NCI-H345 (cell line): ENCODE data around the gene TICAM1.
A peak's percentile ranks its signal among the peaks of the same experiment; 100 is the strongest.
"Not testable (repeated sequence)": the region's sequence is repeated elsewhere in the genome, so short reads cannot be mapped to it uniquely, and the experiment has no call there.

ENCODE experiments used
- DNase-seq: peaks from one replicate; lab custom pipeline; 2025; lab: John Stamatoyannopoulos, UW

The TICAM1 gene

DNA sequence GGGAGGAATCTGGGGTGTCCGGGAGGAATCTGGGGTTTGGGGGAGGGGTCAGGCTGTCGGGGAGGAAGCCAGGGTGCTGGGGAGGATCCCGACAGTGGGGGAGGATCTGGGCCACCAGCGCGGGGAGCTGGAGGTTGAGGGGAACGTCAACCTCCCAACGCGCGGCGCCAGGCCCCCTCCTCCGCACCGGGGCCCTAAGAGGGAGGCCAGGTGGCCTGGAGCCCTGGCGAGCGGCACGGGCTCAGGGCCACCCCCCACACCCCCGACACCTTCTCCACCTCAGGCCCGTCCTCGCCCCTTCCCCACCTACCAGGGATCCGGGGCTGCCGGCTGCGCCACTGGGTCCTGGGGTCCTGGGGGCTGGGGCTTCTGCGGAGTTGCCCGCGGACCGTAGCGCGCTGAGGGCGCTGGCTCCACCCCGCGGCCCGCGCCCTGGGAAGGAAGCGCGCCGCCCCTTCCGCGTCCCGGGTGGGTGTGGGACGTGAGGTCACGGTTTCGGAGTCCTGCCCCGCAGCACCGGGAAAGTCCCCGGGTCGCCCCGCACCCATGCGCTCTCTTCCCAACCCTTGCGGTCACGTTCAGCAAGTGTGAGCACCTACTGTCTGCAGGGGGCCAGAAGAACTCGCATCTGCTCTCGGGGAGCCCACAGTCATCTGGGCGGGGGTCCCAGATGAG is at the start of gene TICAM1:
Gene TICAM1, minus strand, starts transcription at position 409 of the 675 bp plus-strand sequence. CDS start 13,335 bp downstream, outside the sequence.
- DNase-seq = peak; percentile 31

DNA sequence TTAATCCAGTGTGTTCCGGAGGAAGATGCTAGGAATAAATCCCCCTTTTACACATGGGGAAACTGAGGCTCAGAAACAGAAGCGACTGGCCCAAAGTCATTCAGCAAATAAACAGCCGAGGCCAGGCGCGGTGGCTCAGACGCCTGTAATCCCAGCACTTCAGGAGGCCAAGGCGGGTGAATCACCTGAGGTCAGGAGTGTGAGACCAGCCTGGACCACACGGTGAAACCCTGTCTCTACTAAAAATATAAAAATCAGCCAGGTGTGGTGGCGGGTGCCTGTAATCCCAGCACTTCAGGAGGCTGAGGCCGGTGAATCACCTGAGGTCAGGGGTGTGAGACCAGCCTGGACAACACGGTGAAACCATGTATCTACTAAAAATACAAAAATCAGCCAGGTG is 47.5 kb upstream of the TICAM1 start:
- DNase-seq = no peak

DNA sequence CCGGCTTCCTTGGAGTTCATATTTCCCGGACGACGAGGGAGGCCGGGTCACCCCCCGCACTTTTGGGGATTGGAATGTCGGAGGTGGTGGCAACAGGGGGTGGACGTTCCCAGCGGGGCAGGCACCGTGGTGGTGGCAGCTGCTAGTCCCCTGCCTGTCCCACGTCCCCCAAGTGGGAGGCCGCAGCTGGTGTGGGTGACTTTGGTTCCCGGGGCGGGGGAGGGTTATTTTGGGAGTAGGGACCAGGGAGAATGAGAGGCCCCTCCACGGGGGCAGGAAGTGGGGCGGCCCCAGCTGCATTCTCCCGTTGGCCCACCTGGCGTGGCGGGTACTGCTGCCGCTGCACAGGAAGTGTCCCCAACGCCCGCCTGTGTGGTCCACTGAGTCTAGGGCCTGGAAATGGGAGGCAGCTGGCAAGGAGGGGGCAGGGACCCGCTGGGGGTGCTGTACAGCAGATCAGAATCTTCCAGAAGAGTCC is 47.0 kb upstream of the TICAM1 start:
- no peak for DNase-seq

DNA sequence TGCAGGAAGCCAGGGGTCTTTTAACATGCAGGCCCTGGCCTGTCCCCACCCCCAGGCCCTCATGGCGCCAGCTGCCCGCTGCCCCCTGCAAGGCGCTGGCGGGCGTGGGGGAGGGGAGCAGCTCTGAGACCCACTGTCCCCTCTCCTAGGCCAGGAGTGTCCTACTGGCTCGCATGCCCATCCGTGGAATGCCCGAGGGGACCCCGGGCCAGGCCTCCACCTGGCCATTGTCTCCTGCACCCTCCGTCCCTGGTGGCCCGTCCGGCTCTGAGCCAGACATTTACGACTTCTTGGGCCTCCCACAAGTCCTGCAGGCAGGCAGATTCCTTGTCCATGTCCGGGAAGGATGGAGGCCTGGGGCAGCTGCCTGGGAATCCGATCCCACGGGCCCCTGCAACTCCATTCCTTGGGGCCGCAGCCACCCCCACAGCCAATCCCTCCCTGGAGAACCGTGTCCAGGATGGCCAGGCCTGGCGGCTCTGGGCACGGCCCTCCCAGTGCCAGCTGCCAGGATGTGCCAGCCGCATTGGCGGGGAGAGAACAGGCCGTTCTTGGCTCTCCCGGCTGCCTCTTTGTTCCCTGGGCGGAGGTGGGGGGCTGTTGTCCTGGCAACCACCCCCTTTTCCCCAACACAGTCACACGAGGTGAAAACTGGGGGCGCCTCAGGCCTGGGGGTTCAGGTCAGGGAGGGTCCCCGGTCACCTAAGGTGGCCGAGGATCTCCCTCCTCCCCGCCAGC is 46.4 kb upstream of the TICAM1 start:
- no peak for DNase-seq

DNA sequence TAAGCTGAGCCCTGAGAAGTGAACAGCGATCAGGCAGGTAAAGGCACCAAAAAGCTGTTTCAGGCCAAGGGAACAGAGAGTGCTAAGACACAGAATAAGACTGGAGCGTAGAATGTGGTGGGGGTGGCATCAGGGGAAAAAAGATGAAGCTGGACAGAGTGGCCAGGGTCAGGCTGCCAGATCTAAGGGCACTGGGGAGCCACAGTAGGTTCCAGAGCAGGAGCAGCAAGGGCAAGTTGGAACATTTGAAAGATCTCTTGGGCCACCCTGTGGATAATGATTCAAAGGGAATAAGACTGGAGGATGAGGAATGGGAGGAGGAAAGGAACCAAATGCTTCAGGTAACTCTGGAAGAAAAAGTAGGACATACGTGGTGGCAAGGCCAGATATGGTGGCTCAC is 42.4 kb upstream of the TICAM1 start:
- no peak for DNase-seq

DNA sequence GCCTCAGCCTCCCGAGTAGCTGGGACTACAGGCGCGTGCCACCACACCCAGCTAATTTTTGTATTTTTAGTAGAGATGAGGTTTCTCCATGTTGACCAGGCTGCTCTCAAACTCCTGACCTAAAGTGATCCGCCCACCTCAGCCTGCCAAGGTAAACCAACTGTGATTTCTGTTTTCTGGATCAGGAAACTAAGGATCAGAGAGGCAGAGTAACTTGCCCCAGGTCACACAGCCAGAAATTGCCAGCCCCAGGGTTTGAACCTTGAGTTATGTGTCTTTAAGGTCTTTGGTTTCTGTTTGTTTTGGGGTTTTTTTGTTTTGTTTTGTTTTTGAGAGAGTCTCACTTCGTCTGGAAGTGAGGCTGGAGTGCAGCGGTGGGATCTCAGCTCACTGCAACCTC is 40.2 kb upstream of the TICAM1 start:
- no peak for DNase-seq

DNA sequence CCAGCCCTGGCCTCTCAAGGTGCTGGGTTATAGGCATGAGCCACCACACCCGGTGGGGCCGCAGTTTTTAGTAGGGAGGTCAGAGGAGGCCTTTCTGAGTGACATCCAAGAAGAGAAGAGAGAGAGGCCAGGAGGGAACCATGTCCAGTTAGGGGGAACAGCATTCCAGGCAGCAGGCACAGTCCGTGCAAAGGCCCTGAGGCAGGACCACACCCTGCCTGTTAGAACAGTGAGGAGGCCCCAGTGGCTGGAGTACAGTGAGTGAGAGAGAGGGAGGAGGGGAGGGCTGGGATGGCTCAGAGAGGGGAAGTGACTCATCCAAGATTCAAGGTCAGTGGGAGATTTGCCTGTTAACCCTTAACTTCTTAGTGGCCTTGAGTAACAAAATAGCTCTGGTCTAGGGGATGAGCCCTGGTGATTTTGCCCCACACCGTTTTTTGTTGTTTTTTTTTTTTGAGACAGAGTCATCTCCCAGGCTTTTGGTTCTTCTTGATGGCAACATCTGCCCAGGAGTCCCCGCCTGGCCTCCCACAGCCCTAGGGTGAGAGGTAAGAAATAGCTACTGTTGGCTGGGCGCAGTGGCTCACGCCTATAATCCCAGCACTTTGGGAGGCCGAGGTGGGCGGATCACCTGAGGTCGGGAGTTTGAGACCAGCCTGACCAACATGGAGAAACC is 38.7 kb upstream of the TICAM1 start:
- no peak for DNase-seq

DNA sequence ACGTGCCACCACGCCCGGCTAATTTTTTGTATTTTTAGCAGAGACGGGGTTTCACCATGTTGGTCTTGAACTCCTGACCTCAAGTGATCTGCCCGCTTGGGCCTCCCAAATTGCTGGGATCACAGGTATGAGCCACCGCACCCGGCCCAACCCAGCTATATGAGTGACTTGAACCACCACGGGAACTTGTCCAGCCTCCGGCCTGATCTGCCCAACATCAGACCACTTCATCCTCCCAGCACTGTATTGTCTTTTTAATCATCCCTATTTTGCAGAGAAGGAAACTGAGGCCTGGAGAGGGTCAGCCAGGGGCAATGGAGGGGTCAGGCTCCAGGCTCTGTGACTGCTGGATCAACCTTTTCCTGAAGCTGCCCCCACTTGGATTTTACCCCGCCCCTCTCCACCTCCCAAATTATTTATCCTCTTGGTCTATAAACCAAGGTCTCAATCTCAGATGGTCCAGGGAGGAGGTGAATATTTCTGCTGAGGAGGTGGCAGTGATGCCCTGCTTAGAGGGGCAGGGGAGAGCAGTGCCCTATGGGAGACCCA is 36.8 kb upstream of the TICAM1 start:
- no peak for DNase-seq

DNA sequence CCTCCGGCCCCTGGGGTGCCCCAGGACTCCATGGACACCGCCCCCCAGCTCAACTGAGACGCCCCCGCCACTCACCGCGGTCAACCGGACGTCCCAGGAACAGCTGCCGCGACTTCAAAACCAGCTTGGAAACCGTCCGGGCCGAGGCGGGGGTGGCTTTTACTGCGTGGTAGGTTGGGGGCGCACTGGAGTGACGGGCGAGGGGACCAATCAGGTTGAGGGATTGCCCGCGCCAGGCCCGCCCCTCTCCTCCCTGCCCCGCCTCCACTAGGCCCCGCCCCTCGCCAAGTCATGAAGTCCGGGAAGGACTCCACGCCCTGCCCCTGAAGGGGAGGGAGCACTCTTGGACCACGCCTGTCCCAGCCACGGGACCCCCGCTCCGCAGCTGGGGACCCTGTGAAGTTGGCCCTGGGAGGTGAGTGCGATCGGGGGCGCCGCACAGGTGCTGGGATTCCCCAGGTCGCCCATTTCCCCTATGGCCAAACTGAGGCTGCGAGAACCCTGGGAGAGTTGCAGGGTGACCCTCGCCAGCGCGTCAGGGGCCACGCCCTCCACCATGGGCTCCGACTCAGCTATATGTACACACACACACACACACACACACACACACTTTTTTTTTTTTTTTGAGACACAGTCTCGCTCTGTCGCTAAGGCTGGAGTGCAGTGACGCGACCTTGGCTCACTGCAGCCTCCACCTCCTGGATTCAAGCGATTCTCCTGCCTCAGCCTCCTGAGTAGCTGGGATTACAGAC is 36.2 kb upstream of the TICAM1 start, which contains the start of gene PLIN3:
Gene PLIN3, minus strand, starts transcription at position 134 of the 752 bp plus-strand sequence. CDS start 6,273 bp downstream, outside the sequence.
- peak; percentile 53 for DNase-seq

DNA sequence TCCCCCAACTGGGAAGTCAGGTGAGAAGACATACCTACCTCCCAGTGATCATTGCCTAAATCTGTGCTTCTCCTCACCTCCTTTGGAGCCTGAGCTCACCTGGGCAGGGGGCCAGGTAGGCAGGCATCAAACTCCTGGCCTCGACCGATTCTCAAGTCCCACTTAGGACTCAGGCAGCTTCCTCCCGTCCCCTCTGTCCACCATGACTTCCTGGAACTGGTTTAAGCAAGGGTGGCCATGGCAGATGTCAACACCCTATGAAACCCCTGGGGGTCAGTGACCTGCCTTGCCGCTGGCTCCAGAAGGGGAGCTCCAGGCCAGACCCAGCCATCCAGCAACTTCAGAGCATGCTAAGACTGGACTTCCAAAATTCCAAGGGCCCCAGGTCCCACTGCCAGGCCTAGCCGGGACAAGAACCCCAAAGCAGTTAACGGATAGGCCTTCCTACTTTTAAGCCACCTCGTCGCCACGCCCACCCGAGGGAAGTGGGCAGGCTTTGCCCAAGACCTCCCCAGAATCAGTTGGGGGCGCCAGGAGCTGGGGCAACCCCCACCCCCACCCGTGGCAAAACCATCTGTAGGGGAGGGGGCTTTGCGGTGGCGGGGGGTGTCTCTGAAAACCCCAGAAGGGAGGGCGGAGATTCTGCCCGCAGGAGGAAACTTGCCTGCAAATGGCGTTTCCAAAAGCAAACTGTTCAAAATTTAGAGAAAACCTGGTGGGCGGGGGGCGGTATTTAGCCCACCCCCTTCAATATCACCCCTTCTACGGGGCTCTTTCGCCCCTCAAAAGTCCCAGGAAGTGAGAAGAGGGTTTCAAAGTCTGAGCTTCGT is 35.3 kb upstream of the TICAM1 start:
- no peak for DNase-seq

DNA sequence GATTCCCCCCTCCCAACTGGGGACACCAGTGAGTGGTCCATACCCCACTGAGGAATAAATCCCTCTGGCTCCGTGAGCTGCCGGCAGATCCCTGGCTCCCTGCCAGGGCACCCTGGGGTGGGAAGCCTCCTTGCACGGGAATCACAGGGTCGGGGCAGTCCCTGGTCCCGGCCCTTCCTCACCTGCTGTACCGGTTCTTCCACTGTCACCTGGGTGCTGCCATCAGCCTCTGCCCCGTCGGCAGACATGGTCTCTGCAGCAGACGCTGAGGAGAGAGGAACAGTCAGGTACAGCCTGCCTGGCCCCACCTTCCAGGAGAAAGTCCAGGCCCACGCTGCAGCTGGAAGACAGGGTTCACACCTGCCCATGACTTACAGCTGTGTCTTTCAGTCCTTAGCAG is 29.6 kb upstream of the TICAM1 start:
- peak; percentile 80 for DNase-seq

DNA sequence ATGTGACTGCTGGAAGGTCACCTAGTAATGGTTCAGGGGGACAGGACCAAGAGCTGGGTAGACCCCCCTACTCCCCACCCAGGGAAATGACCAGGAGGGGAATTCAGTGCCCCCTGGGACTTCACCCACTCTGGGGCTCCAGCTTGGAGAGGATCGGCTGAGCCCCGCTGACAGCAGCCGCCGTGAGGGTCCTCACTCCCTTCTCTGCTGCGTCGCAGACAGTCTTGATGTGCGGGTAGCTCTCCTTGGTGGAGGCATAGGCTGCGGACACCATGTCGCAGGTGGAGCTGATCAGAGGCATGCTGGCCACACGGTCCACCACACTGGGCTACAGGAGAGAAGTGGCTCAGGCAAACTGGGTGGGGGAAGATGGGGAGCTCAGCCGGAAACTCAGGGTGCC is 28.2 kb upstream of the TICAM1 start:
- DNase-seq = no peak

DNA sequence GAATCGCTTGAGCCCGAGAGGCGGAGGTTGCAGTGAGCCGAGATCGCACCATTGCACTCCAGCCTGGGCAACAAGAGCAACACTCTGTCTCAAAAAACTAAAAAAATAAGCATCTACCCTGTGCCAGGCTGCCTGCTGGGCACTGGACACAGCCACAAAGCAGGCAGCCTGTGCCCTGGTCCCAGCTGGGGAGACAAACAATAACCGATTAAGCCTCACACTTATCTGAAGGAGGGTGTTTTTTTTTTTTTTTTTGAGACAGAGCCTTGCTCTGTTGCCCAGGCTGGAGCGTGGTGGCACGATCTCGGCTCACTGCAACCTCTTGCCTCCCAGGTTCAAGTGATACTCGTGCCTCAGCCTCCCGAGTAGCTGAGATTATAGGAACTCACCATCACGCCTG is 25.0 kb upstream of the TICAM1 start:
- DNase-seq = not testable (repeated sequence)

DNA sequence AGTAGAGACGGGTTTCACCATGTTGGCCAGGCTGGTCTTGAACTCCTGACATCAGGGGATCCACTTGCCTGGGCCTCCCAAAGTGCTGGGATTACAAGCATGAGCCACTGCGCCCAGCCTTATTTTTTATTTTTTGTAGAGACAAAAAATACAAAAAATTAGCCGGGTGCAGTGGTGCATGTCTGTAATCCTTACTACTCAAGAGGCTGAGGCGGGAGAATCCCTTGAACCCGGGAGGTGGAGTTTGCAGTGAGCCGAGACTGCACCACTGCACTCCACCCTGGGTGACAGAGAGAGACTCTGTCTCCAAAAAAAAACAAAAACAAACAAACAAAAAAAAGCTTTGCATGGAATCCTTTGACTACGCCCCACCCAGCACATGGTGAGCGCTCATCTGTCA is 22.0 kb upstream of the TICAM1 start:
- not testable (repeated sequence) for DNase-seq

DNA sequence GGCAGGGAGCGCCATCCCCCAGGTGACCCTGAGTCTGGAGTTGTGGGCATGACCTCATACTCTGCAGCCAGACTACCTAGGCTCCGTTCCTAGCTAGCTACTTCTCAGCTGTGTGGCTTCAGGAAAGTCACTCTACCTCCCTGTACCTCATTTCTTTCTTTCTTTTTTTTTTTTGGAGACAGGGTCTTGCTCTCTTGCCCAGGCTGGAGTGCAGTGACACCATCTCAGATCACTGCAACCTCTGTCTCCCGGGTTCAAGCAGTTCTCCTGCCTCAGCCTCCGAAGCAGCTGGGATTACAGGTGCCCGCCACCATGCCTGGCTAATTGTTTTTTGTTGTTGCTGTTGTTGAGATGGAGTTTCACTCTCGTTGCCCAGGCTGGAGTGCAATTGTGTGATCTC is 21.0 kb upstream of the TICAM1 start:
- no peak for DNase-seq

DNA sequence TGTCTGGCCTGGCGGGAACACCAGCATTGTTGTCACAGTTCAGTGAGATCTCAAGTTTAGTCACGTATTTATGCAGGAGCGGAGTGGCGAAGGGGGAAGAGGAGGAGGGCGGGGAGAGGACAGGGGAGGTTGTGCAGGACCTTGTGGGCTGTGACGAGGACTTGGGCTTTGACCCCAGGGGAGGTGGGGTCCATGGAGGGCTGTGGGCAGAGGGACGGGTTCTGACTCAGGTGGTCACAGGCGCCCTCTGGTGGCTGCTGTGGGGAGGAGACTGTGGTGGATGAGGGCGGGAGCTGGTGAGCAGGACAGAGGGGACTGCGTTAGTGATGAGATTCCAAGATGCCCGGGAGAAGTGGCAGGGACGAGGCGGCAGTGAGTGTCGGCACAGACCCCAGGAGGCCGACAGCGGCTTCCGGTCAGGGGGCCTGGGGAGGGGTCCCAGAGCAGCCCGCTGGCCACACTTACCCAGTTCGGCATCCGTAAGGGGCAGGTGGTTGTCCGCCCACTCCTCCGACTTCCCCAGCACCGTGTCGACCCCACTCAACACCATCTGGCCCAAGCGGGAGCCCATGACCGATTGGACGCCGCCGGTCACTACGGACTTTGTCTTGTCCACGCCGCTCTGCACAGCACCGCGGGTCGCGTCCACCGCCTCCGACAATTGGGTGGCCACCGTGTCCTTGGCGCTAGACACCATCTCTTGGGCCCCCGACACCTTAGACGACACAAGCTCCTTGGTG is 20.2 kb upstream of the TICAM1 start:
- DNase-seq = peak; percentile 64

DNA sequence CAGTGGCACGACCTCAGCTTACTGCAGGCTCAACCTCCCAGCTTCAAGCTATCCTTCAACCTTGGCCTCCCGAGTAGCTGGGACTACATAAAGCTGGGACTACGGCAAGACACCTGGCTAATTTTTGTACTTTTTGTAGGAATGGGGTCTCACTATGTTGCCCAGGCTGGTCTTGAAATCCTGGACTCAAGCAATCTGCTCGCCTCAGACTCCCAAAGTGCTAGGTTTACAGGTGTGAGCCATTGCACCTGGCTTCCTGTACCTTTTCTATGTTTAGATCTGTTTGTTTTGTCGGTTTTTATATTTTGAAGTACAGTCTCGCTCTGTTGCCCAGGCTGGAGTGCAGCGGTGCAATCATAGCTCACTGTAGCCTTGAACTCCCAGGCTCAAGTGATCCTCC is 17.5 kb upstream of the TICAM1 start:
- no peak for DNase-seq

DNA sequence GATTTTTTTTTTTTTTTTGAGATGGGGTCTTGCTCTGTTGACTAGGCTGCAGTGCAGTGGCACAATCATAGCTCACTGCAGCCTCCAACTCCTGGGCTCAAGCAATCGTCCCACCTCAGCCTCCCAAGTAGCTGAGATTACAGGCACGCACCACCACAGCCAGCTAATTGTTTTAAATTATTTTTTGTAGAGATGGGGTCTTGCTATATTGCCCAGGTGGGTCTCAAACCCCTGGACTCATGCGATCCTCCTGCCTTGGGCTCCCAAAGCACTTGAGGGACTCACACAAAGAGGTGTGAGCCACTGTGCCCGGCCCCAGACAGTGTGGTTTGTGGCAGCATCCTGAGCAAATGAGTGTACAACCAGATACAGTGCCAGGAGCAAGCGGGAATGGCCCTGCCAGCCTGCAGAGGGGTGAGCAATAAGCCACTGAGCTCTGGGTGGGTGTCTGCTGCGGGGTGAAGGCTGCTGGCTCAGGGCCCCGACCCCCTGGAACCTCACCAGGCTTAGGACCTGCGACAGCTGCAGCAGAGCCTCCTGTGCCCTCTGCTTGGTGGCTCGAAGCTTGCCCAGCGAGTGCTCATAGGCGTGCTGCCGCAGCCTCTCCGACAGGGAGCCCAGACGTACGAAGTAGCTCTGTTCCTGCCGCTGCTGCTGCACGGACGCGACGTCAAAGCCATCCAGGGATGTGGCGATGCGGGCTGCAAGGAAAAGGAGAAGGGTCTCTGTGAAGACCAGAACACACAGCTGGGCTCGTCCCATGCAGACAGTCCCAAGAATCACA is 15.9 kb upstream of the TICAM1 start:
- DNase-seq = no peak

DNA sequence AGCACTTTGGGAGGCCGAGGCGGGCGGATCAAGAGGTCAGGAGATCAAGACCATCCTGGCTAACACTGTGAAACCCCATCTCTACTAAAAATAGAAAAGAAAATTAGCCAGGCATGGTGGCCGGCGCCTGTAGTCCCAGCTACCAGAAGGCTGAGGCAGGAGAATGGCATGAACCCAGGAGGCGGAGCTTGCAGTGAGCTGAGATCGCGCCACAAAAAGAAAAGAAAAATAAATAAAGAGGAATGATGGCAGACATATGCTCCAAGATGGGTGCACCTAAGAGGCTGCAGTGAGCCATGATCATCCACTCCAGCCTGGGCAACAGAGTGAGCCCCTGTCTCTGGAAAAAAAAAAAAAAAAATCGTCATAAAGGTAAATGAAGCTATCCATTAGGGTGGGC is 14.5 kb upstream of the TICAM1 start:
- not testable (repeated sequence) for DNase-seq
